Measurements from ENCODE around the gene DUSP2.
"Not testable (repeated sequence)": the region's sequence is repeated elsewhere in the genome, so short reads cannot be mapped to it uniquely, and the experiment has no call there.

The DUSP2 gene

DNA sequence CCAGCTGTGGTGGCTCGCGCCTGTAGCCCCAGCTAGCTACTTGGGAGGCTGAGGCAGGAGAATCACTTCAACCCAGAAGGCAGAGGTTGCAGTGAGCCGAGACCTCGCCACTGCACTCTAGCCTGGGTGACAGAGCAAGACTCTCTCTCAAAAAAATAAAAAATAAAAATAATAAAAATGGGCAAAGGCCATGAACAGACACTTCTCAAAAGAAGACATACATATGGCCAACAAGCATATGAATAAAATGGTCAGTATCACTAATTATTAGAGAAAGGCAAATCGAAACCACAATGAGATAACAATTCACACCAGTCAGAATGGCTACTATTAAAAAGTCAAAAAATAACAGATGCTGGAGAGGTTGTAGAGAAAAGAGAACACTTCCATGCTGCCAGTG is 15.1 kb upstream of the DUSP2 start:
- DNase-seq = not testable (repeated sequence)

DNA sequence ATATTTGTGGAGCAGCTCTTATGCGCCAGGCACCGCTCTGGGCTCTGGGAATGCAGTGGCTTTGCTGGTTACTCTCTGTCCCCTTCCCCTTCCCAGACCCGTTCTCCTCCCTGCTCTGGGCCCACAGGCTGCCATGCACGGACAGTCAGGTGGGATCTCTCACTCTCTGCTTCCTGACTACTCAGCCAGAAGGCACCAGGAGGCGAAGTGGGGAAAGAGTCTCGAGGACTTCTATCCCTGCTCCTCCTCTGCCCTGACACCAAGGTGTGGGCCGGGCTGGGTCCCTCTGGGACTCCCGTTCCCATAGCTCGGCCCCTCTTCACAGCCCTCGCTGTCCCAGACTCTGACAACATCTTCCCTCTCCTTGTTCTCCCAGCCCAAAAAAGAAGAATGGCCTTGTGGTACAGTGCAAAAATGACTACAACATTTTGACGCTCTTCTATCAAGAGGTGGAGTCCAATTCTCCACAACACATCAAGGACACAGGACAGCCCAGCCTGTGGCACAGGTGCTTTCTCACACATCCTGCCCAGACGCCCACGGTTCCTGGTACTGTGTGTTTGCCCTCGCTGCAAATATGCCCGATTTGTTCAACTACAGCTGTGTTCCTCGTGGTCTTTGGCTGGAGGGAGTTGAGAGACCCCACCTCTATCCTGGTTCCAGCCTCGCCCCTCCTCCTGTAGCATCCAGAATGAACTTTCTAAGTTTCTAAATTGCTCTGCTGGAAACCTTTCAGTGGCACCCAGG is 14.0 kb upstream of the DUSP2 start:
- DNase-seq = no peak

- no peak for DNase-seq
These were observed 13.3 kb upstream of the DUSP2 start for GRCh38 chr2:96158554-96158940.

GRCh38 chr2:96157649-96158553 is 12.7 kb upstream of the DUSP2 start:
- DNase-seq = no peak

- no peak for DNase-seq
These were observed 11.8 kb upstream of the DUSP2 start for GRCh38 chr2:96156926-96157648.

GRCh38 chr2:96156011-96156820 is 11.0 kb upstream of the DUSP2 start:
- DNase-seq = no peak

DNA sequence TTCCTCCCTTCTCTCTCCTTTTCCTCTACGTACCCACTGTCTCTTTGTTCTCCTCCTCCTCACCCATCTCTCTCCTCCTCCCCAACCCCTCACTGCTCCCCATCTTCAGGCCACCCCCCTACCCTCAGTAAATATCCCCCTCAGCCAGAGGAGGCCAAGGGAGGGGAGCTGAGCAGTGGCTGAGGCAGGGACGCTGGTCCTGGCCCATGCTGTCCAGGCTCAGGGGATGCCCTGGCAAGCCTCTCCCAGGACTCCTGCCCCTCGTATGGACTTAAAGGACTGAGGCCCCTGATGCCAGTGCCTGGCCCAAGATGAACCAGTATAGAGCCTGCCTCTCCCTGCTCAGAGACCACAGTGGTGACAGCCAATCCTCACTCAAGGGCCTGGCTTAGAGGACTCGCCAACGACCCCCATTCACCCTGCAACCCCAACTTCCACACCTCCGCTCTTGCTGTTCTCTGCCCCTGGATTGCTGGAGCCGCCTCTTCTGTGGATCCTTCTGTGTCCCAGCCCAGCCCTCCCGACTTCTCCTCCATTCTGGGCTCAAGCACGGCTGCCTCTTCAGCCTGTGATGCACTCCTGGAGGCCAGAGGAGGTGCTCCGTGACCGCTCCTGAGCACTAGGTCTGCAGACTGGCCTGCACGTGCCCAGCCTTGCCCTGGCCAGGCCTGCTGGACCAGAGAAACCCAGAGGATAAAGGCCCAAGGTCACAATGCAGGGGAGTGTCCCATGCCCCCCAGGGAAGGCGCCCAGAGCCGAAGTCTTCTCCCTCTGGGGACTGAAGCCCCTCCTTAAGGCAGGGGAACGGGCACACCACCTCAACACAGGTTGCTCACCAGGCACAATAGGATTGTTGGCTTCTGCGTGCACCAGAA is 9.5 kb upstream of the DUSP2 start:
- DNase-seq = no peak

DNA sequence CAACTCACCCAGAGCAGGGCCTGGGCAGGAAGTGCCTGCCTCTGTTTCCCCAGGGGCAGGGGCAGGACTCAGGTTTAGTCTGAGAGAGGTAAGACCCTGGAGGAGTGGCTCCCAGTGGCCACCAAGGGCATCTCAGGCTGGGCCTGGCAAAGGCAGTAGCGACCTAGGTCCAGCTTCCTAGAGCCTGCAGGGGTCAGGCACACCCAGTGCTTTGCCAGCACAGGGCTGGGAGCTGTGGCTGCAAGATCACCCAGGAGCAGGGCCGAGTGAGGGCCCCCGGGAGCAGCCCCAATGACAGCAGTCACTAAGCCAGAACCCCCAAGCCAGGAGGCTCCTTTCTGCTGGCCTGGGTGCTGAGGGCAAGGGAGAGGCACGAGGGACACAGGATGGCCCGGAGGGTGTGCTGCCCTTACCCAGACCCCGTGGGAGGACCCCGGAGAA is 8.8 kb upstream of the DUSP2 start:
- DNase-seq = no peak

GRCh38 chr2:96153291-96153713 is 8.1 kb upstream of the DUSP2 start:
- no peak for DNase-seq

- DNase-seq = no peak
These were observed 7.3 kb upstream of the DUSP2 start for GRCh38 chr2:96152304-96153161.

DNA sequence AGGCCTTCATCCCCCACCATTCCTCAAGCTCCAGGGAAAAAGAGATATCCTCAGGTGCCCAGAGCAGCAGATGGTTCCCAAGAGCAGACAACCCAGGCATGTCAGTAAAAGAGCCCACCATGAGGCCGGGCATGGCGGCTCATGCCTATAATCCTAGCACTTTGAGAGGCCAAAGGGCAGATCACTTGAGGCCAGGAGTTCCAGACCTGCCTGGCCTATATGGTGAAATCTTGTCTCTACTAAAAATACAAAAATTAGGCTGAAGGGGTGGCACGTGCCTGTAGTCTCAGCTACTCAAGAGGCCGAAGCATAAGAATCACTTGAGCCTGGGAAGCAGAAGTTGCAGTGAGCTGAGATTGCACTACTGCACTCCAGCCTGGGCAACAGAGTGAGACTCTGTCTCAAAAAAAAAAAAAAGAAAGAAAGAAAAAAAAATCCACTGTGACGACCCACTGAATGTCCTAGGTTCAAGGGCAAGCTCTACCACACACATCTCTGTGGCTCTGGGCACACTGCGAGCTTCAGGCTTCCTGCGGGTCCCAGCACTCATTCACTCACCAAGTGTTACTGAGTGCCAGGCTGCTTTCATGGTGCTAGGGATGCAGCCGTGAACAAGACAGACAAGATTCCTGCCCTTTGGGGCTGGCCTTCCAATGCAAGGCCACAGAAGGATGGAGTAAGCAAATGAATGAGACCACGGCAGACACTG is 6.5 kb upstream of the DUSP2 start:
- no peak for DNase-seq

DNA sequence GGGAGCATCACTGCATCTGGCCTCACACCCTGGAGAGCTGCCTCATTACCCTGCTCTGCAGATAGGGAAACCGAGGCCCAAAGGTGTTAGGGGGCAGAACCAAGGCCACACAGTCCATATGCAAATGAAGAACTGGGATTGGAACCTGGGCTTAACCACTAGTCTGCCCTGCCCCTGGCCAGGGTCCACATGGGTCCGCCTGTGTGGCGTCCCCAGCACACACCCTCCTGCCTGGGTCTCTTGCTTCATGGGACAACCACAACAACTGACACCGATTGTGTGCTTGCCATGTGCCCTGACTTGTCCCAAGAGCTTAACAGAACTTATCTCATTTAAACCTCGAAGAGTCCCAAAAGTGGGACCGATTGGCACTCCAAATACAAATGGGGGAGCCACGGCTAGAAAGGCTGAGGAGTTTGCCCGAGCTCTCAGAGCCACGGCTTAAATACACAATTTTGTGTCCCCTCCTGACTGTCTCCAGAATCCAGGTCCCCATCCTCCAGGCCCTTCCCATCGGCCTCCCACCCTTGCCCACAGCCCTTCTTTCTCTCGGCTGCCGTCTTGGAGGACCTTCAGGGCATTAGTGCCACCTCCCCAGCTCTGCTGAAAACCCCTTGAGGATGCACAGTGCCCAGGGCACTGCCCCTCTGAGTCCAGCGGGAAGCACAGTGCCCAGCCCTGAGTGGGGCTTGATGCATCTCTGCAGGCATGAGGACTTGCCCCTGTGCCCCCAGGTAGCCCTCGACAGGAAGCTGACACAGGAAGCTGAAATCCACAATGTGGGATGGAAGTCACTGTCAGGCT is 5.8 kb upstream of the DUSP2 start:
- DNase-seq = no peak

- DNase-seq = no peak
These were observed 4.9 kb upstream of the DUSP2 start for GRCh38 chr2:96150007-96150640.

DNA sequence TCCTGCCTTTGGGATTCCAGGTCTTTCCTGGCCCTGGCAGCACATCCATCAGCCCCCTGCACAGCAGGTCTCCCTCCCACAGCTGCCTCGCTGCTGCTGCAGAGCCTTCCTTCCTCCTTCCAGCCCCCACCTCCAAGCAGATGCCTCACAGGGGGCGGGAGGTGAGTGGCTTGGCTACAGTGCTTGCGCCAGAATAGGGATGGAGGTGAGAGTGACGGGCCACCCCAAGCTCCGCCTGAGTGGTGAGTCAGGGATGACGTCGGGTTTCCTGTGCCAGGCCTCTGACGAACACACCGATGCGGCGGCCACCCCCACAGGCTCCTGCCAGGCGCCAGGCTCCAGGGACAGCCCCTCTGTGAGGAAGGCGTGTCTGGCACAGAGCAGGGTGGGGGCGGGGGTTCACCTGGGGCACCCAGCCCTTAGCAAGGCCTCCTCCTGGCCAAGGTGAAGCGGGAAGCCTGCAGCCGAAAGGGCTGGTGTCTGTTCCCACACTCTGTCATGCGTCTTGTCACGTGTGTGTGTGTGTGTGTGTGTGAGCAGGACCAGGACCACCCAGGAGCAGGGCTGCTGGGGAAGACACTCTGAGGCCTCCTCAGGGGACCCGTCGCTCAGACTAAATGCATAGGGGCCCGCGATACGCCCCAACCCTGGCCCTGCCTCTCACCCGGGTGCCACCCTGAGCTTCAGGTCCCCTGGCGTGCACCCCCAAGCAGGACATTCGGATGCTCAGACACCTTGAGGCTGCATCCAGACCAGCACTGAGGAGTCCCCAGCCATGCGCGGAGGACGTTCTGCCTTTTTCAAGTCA is 3.4 kb upstream of the DUSP2 start:
- DNase-seq = peak; percentile 71 to 86

DNA sequence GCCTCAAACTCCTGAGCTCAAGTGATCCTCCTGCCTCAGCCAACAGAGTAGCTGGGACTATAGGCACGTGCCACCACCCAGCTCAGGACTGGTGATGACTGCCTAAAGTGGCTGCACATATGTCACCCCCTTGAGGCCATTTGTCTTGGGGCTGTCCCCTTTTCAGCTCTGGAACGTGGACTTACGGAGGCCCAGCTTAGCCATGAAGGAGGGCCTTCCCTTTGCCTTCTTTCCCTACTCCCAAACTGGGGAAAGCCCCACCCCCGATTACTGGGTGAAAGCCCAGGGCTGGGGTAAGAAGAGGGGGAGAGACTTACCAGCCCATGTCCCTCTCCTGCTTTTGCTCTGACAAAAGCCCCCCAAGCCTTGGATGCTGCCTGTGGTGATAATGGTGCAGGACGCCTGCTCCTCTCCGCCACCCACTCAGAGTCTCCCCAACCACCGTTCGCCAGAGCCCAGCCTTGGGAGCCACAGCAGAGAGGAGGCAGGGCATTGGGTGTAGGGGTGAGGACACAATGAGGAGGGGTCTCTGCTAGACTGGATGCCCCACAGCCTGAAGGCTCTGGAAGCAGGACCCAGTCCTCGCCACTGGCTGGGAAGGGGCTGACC is 2.5 kb upstream of the DUSP2 start:
- DNase-seq = no peak

DNA sequence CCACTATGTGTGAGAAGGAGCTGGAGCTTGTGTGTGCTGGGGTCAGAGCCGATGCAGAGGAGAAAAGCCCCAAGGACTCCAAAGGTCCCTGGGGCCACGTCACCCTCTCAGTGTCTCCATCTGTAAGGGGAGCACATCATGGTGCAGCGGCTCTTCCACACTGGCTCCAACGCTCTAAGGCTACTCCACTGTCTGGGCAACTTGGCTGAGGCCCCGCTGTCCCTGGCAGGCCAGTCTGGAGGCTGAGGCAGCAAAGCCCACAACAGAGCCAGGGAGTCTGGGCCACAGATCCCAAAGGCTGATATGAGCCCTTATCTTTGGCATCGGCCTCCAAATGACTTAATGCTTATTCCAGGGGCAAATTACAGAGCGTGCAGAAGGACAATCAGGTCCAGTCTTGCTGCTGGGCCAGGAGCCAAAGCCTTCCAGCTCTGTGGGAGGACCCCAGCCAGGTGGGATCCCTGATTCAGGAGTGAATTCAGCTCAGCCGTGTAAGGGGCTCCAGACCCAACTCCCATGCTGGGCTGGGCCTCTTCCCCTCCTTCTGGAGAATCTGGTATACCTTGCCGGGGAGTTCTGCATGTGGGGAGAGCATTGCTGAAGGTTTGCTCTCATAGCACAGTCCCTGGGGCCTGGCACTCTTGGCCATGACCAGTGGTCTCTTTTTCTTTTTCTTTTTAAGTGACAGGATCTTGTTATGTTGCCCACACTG is 1.8 kb upstream of the DUSP2 start:
- no peak for DNase-seq
